SK-N-SH treated with all-trans-retinoic acid at 6 μM for 48 hours (cell line): ENCODE data around the gene KCNH5.

Source experiments
- ATAC-seq: fragments of 200-7000 bp; cut with Tn5 transposase; 3 replicates; pipeline ENCODE4 v1.9.1; 2020; ENCODE audit warnings: mild to moderate bottlenecking, moderate library complexity
- BACH2 ChIP-seq: fragments of 250-450 bp; sonication (Bioruptor Pico); IDR thresholded peaks from 2 replicates; pipeline ENCODE4 v1.9.0; 2021; ENCODE audit warnings: mild to moderate bottlenecking, borderline replicate concordance
- CSDC2 ChIP-seq: fragments of 250-450 bp; sonication (Bioruptor Pico); IDR thresholded peaks from 2 replicates; pipeline ENCODE4 v1.5.0; 2020; ENCODE audit warnings: mild to moderate bottlenecking, moderate library complexity
- ESRRG ChIP-seq: fragments of 250-450 bp; sonication (Bioruptor Pico); IDR thresholded peaks from 2 replicates; pipeline ENCODE4 v1.6.1; 2021; ENCODE audit warnings: mild to moderate bottlenecking
- GLIS3 ChIP-seq: fragments of 250-450 bp; sonication (Bioruptor Pico); IDR thresholded peaks from 2 replicates; pipeline ENCODE4 v1.5.0; 2020; ENCODE audit warnings: mild to moderate bottlenecking, moderate library complexity
- ISL1 ChIP-seq: fragments of 250-450 bp; sonication (Bioruptor Pico); IDR thresholded peaks from 2 replicates; pipeline ENCODE4 v2.1.2; 2022; ENCODE audit warnings: mild to moderate bottlenecking, moderate library complexity
- OSR1 ChIP-seq: fragments of 250-450 bp; sonication (Bioruptor Pico); IDR thresholded peaks from 2 replicates; pipeline ENCODE4 v1.8.0; 2022; ENCODE audit warnings: moderate library complexity, mild to moderate bottlenecking, inconsistent platforms
- PPARA ChIP-seq: fragments of 250-450 bp; sonication (Bioruptor Pico); IDR thresholded peaks from 2 replicates; pipeline ENCODE4 v1.5.0; 2020; ENCODE audit warnings: mild to moderate bottlenecking, borderline replicate concordance
- RARB ChIP-seq: fragments of 250-450 bp; sonication (Bioruptor Pico); IDR thresholded peaks from 2 replicates; pipeline ENCODE4 v1.8.0; 2021; ENCODE audit warnings: mild to moderate bottlenecking, moderate library complexity
- SNAI2 ChIP-seq: fragments of 250-450 bp; sonication (Bioruptor Pico); IDR thresholded peaks from 2 replicates; pipeline ENCODE4 v1.5.0; 2020; ENCODE audit warnings: mild to moderate bottlenecking, moderate library complexity
- TCF4 ChIP-seq: fragments of 250-450 bp; sonication (Bioruptor Pico); IDR thresholded peaks from 2 replicates; pipeline ENCODE4 v1.8.0; 2021; ENCODE audit warnings: mild to moderate bottlenecking, moderate library complexity, borderline replicate concordance
- TOX ChIP-seq: fragments of 250-450 bp; sonication (Bioruptor Pico); IDR thresholded peaks from 2 replicates; pipeline ENCODE4 v1.8.0; 2021; ENCODE audit warnings: mild to moderate bottlenecking, moderate library complexity, borderline replicate concordance
- ZC3H10 ChIP-seq: fragments of 250-450 bp; sonication (Bioruptor Pico); IDR thresholded peaks from 2 replicates; pipeline ENCODE4 v1.5.1; 2021; ENCODE audit warnings: mild to moderate bottlenecking, moderate library complexity
- ZFP3 ChIP-seq: fragments of 250-450 bp; sonication (Bioruptor Pico); IDR thresholded peaks from 2 replicates; pipeline ENCODE4 v1.5.0; 2020; ENCODE audit warnings: mild to moderate bottlenecking, moderate library complexity
- ZNF565 ChIP-seq: fragments of 450-650 bp; formaldehyde crosslinking; conservative IDR thresholded peaks from 2 replicates; pipeline ENCODE4 v1.5.0; 2020; ENCODE audit warnings: low read depth, mild to moderate bottlenecking, moderate library complexity
- ZNF70 ChIP-seq: fragments of 450-650 bp; formaldehyde crosslinking; IDR thresholded peaks from 2 replicates; pipeline ENCODE4 v1.5.0; 2020; ENCODE audit warnings: mild to moderate bottlenecking, moderate library complexity
- ZNF8 ChIP-seq: fragments of 450-650 bp; formaldehyde crosslinking; IDR thresholded peaks from 2 replicates; pipeline ENCODE4 v1.5.0; 2020; ENCODE audit warnings: mild to moderate bottlenecking, moderate library complexity
- TF ChIP-seq, protein P1 (sequence below): fragments of 250-450 bp; sonication (Bioruptor Pico); IDR thresholded peaks from 2 replicates; pipeline ENCODE4 v1.5.0; 2020; ENCODE audit warnings: mild to moderate bottlenecking, moderate library complexity
- TF ChIP-seq, protein P2 (sequence below): fragments of 250-450 bp; sonication (Bioruptor Pico); IDR thresholded peaks from 2 replicates; pipeline ENCODE4 v1.8.0; 2021; ENCODE audit warnings: low read depth, mild to moderate bottlenecking, moderate library complexity, borderline replicate concordance
- TF ChIP-seq, protein P3 (sequence below): fragments of 250-450 bp; sonication (Bioruptor Pico); IDR thresholded peaks from 2 replicates; pipeline ENCODE4 v1.5.1; 2021; ENCODE audit warnings: mild to moderate bottlenecking, moderate library complexity
- TF ChIP-seq, protein P4 (sequence below): fragments of 250-450 bp; sonication (Bioruptor Pico); IDR thresholded peaks from 2 replicates; pipeline ENCODE4 v1.8.0; 2020; ENCODE audit warnings: mild to moderate bottlenecking, moderate library complexity, borderline replicate concordance
- TF ChIP-seq, protein P5 (sequence below): fragments of 250-450 bp; sonication (Bioruptor Pico); IDR thresholded peaks from 2 replicates; pipeline ENCODE4 v1.5.1; 2020; ENCODE audit warnings: low read depth, mild to moderate bottlenecking, moderate library complexity

The KCNH5 gene

DNA sequence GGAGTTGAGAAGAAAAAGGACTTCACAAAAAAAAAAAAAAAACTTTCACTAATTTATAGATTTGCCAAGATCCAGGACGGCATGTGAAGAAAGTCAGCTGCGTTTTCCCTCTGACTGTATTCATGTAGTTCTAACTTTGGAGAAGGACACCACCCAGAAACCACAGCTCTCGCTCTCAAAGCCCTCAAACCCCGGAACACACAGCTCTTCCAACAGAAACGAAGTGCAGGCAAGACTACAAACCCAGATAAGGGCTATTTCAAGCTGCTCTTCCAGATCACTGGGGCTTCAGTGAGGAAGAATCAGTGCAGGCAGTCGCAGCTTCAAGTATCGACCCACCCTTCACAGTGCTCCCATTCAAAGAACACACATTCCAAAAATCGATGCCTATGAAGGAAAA, 13.2 kb downstream of the KCNH5 start (continued):
- TF ChIP-seq, protein P1, sequence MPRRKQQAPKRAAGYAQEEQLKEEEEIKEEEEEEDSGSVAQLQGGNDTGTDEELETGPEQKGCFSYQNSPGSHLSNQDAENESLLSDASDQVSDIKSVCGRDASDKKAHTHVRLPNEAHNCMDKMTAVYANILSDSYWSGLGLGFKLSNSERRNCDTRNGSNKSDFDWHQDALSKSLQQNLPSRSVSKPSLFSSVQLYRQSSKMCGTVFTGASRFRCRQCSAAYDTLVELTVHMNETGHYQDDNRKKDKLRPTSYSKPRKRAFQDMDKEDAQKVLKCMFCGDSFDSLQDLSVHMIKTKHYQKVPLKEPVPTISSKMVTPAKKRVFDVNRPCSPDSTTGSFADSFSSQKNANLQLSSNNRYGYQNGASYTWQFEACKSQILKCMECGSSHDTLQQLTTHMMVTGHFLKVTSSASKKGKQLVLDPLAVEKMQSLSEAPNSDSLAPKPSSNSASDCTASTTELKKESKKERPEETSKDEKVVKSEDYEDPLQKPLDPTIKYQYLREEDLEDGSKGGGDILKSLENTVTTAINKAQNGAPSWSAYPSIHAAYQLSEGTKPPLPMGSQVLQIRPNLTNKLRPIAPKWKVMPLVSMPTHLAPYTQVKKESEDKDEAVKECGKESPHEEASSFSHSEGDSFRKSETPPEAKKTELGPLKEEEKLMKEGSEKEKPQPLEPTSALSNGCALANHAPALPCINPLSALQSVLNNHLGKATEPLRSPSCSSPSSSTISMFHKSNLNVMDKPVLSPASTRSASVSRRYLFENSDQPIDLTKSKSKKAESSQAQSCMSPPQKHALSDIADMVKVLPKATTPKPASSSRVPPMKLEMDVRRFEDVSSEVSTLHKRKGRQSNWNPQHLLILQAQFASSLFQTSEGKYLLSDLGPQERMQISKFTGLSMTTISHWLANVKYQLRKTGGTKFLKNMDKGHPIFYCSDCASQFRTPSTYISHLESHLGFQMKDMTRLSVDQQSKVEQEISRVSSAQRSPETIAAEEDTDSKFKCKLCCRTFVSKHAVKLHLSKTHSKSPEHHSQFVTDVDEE (CRISPR knock-in tag): no peak
- TF ChIP-seq OSR1 (CRISPR knock-in tag) (no peak), TCF4 (CRISPR knock-in tag) (no peak), ZC3H10 (no peak), PPARA (CRISPR knock-in tag) (no peak)

DNA sequence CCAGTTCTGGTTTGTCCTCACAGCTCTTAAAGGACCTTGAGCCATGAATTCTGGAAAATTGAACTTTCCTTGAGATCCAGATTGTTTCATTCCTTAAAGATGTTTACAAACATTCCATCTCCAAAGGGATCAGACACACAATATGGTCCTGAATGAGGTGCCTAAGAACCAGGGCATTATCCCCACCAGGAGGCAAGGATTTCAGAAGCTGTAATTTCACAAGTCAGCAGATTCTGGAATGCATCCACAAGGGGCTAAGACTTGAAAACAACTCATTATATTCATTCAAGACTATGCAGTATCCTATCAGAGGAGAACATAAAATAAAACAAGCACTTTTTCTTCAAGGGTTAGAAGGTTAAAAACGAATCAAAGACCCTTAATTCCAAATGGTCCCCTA, 15.1 kb downstream of the KCNH5 start:
- TF ChIP-seq ISL1 (CRISPR knock-in tag): no peak
- no peak for TF ChIP-seq ESRRG (CRISPR knock-in tag)
- no peak for TF ChIP-seq BACH2 (CRISPR knock-in tag)
- TF ChIP-seq, protein P2, sequence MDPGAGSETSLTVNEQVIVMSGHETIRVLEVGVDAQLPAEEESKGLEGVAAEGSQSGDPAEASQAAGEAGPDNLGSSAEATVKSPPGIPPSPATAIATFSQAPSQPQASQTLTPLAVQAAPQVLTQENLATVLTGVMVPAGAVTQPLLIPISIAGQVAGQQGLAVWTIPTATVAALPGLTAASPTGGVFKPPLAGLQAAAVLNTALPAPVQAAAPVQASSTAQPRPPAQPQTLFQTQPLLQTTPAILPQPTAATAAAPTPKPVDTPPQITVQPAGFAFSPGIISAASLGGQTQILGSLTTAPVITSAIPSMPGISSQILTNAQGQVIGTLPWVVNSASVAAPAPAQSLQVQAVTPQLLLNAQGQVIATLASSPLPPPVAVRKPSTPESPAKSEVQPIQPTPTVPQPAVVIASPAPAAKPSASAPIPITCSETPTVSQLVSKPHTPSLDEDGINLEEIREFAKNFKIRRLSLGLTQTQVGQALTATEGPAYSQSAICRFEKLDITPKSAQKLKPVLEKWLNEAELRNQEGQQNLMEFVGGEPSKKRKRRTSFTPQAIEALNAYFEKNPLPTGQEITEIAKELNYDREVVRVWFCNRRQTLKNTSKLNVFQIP (CRISPR knock-in tag): no peak
- TF ChIP-seq, protein P3, sequence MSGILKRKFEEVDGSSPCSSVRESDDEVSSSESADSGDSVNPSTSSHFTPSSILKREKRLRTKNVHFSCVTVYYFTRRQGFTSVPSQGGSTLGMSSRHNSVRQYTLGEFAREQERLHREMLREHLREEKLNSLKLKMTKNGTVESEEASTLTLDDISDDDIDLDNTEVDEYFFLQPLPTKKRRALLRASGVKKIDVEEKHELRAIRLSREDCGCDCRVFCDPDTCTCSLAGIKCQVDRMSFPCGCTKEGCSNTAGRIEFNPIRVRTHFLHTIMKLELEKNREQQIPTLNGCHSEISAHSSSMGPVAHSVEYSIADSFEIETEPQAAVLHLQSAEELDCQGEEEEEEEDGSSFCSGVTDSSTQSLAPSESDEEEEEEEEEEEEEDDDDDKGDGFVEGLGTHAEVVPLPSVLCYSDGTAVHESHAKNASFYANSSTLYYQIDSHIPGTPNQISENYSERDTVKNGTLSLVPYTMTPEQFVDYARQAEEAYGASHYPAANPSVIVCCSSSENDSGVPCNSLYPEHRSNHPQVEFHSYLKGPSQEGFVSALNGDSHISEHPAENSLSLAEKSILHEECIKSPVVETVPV (CRISPR knock-in tag): no peak
- no peak for TF ChIP-seq SNAI2 (CRISPR knock-in tag)
- TF ChIP-seq ZNF8 (CRISPR knock-in tag): no peak
- TF ChIP-seq, protein P4, sequence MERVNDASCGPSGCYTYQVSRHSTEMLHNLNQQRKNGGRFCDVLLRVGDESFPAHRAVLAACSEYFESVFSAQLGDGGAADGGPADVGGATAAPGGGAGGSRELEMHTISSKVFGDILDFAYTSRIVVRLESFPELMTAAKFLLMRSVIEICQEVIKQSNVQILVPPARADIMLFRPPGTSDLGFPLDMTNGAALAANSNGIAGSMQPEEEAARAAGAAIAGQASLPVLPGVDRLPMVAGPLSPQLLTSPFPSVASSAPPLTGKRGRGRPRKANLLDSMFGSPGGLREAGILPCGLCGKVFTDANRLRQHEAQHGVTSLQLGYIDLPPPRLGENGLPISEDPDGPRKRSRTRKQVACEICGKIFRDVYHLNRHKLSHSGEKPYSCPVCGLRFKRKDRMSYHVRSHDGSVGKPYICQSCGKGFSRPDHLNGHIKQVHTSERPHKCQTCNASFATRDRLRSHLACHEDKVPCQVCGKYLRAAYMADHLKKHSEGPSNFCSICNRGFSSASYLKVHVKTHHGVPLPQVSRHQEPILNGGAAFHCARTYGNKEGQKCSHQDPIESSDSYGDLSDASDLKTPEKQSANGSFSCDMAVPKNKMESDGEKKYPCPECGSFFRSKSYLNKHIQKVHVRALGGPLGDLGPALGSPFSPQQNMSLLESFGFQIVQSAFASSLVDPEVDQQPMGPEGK: no peak
- TF ChIP-seq ZNF565 (CRISPR knock-in tag): no peak
- TF ChIP-seq OSR1 (CRISPR knock-in tag): no peak
- ATAC-seq: no peak

DNA sequence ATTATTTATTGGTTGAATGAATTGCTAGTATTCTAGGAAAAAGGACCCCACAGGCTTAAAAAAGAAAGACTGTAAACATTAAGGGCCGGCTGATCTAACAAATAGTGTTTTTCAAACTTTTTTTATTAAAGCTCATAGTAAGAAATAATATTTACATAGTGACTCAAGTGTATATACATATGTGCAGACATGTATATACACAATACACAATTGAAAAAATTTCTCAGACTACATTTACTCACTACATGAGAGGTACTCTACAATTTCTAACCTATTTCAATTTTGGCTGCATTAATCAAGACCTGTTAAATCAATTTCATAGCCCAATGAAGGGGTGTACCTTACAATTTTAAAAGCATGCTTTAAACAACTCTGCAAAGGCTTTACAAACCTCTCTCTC, 17.5 kb downstream of the KCNH5 start:
- TF ChIP-seq PPARA (CRISPR knock-in tag): no peak
- TF ChIP-seq, protein P5, sequence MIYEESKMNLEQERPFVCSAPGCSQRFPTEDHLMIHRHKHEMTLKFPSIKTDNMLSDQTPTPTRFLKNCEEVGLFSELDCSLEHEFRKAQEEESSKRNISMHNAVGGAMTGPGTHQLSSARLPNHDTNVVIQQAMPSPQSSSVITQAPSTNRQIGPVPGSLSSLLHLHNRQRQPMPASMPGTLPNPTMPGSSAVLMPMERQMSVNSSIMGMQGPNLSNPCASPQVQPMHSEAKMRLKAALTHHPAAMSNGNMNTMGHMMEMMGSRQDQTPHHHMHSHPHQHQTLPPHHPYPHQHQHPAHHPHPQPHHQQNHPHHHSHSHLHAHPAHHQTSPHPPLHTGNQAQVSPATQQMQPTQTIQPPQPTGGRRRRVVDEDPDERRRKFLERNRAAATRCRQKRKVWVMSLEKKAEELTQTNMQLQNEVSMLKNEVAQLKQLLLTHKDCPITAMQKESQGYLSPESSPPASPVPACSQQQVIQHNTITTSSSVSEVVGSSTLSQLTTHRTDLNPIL: no peak
- no peak for TF ChIP-seq ZFP3 (CRISPR knock-in tag)
- no peak for TF ChIP-seq ESRRG (CRISPR knock-in tag)
- no peak for TF ChIP-seq RARB (CRISPR knock-in tag)
- TF ChIP-seq BACH2 (CRISPR knock-in tag): no peak
- no peak for TF ChIP-seq TOX
- TF ChIP-seq, protein P1 (CRISPR knock-in tag): no peak
- no peak for TF ChIP-seq ZC3H10
- TF ChIP-seq ISL1 (CRISPR knock-in tag): no peak
- TF ChIP-seq ZNF8 (CRISPR knock-in tag): no peak
- no peak for TF ChIP-seq SNAI2 (CRISPR knock-in tag)
- TF ChIP-seq CSDC2 (CRISPR knock-in tag): no peak
- TF ChIP-seq GLIS3 (CRISPR knock-in tag): no peak
- TF ChIP-seq ZNF70 (CRISPR knock-in tag): no peak
- TF ChIP-seq, all 23 proteins: peak for 0
- ATAC-seq: no peak
